HG03521 (cell line): ENCODE measurements around the gene PLD2.

Experiments used
- ATAC-seq: cut with Tn5 transposase; IDR thresholded peaks from one replicate; pipeline ENCODE4 v1.9.1; 2021; ENCODE audit warnings: mild to moderate bottlenecking, moderate library complexity; ENCODE audit not compliant: unreplicated experiment

PLD2 gene, protein sequence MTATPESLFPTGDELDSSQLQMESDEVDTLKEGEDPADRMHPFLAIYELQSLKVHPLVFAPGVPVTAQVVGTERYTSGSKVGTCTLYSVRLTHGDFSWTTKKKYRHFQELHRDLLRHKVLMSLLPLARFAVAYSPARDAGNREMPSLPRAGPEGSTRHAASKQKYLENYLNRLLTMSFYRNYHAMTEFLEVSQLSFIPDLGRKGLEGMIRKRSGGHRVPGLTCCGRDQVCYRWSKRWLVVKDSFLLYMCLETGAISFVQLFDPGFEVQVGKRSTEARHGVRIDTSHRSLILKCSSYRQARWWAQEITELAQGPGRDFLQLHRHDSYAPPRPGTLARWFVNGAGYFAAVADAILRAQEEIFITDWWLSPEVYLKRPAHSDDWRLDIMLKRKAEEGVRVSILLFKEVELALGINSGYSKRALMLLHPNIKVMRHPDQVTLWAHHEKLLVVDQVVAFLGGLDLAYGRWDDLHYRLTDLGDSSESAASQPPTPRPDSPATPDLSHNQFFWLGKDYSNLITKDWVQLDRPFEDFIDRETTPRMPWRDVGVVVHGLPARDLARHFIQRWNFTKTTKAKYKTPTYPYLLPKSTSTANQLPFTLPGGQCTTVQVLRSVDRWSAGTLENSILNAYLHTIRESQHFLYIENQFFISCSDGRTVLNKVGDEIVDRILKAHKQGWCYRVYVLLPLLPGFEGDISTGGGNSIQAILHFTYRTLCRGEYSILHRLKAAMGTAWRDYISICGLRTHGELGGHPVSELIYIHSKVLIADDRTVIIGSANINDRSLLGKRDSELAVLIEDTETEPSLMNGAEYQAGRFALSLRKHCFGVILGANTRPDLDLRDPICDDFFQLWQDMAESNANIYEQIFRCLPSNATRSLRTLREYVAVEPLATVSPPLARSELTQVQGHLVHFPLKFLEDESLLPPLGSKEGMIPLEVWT

DNA sequence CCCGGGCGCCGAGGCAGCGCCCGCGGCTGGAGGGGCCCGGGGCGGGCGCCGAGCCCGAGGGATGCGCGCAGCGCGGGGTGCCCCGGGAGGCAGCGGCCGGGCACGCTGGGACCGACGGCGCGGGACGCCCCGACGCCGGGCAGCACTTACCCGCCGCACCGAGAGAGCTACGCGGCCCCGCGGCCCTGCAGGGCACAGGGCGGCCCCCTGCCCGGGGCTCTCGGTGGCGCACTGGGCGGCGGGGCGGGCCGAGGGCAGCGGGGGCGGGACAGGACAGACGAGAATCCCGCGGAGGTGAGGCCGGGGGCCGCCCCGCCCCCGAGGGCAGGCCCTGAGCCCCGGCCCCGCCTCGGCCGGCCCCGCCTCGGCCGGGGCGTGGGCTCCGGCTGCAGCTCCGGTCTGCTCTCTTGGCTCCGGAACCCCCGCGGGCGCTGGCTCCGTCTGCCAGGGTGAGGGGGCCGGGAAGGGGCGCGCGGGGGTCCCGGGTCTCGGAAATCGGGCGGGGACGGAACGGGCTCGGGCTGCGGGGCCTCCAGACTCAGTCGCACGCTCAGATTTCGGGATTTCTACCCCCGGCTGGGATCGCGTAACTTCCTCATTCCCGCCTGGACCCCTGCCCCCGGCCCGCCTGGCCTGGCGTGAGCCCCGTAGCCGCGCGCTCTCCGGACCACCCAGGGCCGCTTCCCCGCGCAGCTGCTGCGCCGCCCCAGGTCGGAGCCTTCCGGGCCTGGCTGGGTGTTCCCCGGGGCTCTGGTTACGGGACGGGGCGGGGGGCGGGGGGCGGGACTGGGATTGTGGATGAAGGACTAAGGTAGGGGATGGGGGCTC, at the start of gene PLD2:
Gene PLD2, plus strand, starts transcription at position 376 of the 828 bp plus-strand sequence. CDS start 621 bp downstream, outside the sequence.
- ATAC-seq: peak; percentile 87

- ATAC-seq: no peak
These were observed 47.1 kb upstream of the PLD2 start for GRCh38 chr17:4759776-4760236.

- ATAC-seq: no peak
These were observed 42.4 kb upstream of the PLD2 start for GRCh38 chr17:4764595-4764994.

- no peak for ATAC-seq
These were observed 40.8 kb upstream of the PLD2 start for GRCh38 chr17:4766201-4766600.

DNA sequence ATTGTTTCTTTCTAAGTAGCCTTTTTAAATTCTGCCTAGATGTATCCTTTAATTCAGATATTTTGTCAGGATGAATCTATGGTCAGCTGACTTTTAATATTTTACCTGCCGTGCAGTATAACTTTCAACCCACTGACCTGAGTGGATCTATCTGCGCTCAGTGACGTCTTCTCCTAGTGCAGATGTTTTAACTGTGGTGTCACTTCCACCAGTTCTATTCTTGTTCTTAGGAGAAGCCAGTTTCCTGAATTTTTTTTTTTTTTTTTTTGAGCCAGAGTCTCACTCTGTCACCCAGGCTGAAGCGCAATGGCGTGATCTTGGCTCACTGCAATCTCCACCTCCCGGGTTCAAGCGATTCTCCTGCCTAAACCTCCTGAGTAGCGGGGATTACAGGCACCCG, 40.2 kb upstream of the PLD2 start:
- no peak for ATAC-seq

- ATAC-seq: no peak
These were observed 38.7 kb upstream of the PLD2 start for GRCh38 chr17:4768298-4768697.

DNA sequence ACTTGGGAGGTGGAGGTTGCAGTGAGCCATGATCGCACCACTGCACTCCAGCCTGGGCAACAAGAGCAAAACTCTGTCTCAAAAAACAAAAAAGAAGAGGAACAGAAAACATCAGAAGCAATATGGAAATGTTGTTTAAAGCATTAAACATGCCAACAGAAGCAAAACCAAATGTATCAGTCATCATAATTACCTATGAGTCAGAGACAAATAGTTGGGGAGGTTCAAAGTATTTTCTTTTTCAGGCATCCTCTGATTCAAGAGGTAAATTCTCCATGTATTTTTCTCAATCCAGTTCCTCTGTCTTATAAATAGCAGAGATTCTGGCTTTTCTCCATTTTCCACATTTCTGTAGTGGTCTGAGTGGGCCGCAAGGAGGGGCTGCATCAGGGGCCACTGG, 37.3 kb upstream of the PLD2 start:
- ATAC-seq: no peak

DNA sequence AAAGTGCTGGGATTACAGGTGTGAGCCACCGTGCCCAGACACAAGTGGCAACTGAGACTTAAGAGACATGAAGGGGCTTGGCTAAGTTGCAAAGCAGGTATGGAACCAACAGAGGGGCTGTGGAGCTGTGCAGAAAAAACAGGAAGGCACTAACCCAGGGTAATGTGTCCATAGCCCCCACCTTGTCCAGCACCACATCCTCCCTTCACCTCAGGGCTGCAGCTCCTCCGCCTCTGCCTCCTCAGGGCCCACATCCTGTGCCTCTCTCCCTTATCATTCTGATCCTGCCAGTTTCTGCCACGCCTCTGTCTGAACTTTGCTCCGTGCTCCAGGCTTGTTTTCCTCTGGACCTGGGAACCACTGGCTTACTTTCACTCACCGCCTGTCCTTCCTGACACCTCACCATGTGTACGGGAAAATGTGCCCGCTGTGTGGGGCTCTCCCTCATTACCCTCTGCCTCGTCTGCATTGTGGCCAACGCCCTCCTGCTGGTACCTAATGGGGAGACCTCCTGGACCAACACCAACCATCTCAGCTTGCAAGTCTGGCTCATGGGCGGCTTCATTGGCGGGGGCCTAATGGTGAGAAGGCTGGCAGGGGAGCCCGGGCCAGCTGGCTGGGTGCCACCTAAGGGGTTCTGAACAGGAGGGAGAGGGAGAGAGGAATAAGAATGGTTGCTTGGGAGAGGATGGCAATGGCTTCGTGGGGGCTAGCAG, 35.3 kb upstream of the PLD2 start, which contains the start of gene TM4SF5:
Gene TM4SF5, plus strand, starts transcription at position 368 of the 716 bp plus-strand sequence. Its CDS starts 37 bp downstream, at position 405.
- no peak for ATAC-seq

DNA sequence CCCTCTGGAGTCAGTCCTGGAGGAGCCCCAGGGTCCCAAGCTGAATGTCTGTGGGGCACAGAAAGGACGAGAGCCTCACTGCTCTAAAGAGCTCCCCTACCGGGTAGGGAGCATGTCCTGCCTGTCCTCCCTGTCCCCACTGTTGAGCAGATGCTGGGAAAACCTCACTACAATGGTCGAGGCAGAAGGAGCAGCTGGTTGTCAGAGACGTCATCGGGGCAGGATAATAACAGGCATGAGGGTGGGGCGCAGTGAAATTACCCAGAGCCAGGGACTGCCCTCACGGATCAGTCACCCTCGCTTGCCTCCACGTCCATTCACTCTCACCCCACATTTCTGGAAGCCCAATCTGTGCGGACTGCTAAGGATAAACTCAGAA, 34.7 kb upstream of the PLD2 start:
- no peak for ATAC-seq

DNA sequence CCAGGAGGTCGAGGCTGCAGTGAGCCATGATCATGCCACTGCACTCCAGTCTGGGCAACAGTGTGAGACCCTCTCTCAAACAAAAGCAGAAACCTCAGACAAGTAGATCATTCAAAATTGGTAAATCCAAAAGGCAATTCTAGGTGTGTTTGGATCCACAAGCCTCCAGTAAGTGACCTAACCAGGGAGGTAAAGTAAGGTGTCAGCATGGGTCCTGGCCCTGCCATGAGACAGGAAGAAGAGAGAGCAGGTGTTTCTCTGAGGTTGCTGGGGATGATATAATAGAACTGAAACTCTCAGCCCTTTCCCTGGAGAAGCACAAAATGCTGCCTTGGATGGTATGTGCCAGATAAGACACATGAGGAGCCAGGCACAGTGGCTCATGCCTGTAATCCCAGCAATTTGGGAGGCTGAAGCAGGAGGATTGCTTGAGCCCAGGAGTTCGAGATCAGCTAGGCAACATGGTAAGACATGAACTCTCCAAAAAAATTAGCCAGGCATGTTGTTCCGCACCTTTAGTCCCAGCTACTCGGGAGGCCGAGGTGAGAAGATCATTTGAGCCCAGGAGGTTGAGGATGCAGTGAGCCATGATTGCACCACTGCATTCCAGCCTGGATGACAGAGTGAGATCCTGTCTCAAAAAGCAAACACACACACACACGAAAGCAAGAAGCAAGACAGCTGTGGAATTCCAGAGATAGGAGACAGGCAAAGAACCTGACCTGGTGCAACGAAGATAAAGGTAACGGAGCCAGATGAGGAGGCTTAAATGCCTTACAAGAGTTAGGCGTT, 28.8 kb upstream of the PLD2 start:
- no peak for ATAC-seq

GRCh38 chr17:4780325-4780955, 26.5 kb upstream of the PLD2 start:
- ATAC-seq: no peak

DNA sequence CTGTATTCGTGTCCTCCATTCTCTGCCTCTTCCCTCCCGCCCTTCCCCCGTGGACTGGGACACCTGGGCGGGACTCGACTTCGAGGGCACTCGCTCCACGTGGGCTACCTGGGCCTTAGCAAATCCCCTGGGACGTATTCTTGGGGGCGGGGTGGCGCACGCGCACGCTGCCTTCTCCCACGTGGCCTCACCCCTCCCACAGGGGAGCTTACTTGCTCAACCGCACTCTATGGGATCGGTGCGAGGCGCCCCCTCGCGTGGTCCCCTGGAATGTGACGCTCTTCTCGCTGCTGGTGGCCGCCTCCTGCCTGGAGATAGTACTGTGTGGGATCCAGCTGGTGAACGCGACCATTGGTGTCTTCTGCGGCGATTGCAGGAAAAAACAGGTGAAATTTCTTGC, 24.3 kb upstream of the PLD2 start:
- no peak for ATAC-seq

GRCh38 chr17:4785311-4786105, 21.4 kb upstream of the PLD2 start:
- ATAC-seq: no peak

DNA sequence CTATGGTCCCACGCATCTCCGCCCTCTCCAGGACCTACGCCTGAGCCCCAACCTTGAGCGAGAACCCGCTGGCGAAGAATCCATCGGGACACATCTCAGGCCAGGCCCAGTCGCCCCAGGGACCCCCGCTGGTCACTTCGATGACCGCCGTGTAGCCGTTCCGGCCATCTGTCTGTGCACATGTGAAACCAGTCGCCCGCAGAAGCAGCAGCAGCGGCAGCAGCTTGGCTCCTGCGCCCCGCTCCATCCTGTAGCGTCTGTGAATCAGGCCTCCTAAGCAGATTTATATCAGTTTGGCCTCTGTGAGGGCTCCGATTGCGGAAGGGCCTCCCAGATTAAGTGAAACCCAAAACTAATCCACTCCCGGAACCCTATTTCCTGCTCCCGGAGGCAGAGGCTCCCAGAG, 20.8 kb upstream of the PLD2 start, which contains the start of gene VMO1:
Gene VMO1, minus strand, starts transcription at position 259 of the 406 bp plus-strand sequence. Its CDS starts 12 bp downstream, at position 247.
- ATAC-seq: no peak

GRCh38 chr17:4786516-4786915, 20.4 kb upstream of the PLD2 start:
- no peak for ATAC-seq

DNA sequence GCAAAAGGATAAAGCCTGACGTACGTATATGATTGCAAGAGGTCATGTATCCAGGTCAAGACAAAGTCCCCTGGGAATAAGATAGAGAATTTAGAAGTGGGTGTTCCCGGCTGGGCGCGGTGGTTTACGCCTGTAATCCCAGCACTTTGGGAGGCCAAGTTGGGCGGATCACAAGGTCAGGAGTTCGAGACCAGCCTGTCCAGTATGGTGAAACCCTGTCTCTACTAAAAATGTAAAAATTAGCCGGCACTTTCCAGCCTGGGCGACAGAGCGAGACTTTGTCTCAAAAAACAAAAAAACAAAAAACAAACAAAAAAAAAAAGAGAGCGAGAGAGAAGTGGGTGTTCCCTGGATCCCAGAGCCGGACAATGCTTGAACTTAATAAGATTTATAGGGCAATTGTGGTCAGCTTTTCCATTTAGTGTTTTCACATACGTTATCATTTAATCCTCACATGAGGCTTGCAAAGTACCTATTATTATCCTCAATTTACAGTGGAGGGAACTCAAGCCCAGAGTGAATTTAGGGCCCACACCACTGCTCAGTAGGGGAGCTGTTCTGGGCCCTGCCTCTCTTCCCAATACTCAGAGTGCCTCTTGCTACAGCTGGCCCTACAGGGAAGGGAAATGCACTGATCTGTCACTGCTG, 18.7 kb upstream of the PLD2 start:
- ATAC-seq: no peak
